Suprapubic skin (tissue), 4 donors: Measurements from ENCODE around the gene KCNG4.

Source experiments
- CTCF ChIP-seq, 2 donors: fragments of 200-600 bp in 1 of 2; fragments of 450-650 bp in 1 of 2; sonication (generic) in 1 of 2; IDR thresholded peaks; one replicate each; pipeline ENCODE4 v1.5.1; 2016 to 2019; ENCODE audit warnings: antibody characterized with exemption in 2 of 2, mild to moderate bottlenecking in 1 of 2, moderate library complexity in 1 of 2
- EP300 ChIP-seq: sonication (generic); formaldehyde crosslinking; IDR thresholded peaks from one replicate; pipeline ENCODE4 v1.6.1; 2017; ENCODE audit warnings: antibody characterized with exemption
- POLR2A ChIP-seq, 2 donors: fragments of 450-650 bp; IDR thresholded peaks; one replicate each; pipeline ENCODE4 v1.6.1; 2017; ENCODE audit warnings: antibody characterized with exemption in 2 of 2, mild to moderate bottlenecking in 2 of 2, moderate library complexity in 2 of 2
- POLR2AphosphoS5 ChIP-seq, 3 donors: sonication (generic); formaldehyde crosslinking; IDR thresholded peaks; one replicate each; pipeline ENCODE4 v1.6.1; 2017; ENCODE audit warnings: antibody characterized with exemption in 3 of 3

- TF ChIP-seq CTCF (IDR thresholded peaks at IDR 0.05) (no peak), POLR2A (IDR thresholded peaks at IDR 0.05) (no peak), EP300 (no peak), POLR2AphosphoS5 (IDR thresholded peaks at IDR 0.05) (no peak)
These were observed 58.5 kb downstream of the KCNG4 start for GRCh38 chr16:84181144-84181915.
